HUES64 (cell line): ENCODE results near the gene ITM2C.

Experiments used
- H3K27ac ChIP-seq: 2 replicates; pipeline ENCODE4 v1.7.0; 2013; ENCODE audit warnings: low read depth, low read length, inconsistent platforms
- H3K27me3 ChIP-seq: 2 replicates; pipeline ENCODE4 v1.6.1; 2013; ENCODE audit warnings: mild to moderate bottlenecking, low read length; ENCODE audit not compliant: insufficient read depth
- H3K36me3 ChIP-seq: 2 replicates; pipeline ENCODE4 v1.6.1; 2013; ENCODE audit warnings: mild to moderate bottlenecking, low read length; ENCODE audit not compliant: insufficient read depth
- H3K4me1 ChIP-seq: 2 replicates; pipeline ENCODE4 v1.6.1; 2013; ENCODE audit warnings: mild to moderate bottlenecking, low read length, moderate library complexity; ENCODE audit not compliant: insufficient read depth
- H3K4me3 ChIP-seq: 2 replicates; pipeline ENCODE4 v1.5.1; 2013; ENCODE audit warnings: mild to moderate bottlenecking, low read length, moderate library complexity
- H3K9ac ChIP-seq: 2 replicates; pipeline ENCODE4 v1.6.1; 2013; ENCODE audit warnings: mild to moderate bottlenecking, low read depth, low read length
- H3K9me3 ChIP-seq: 2 replicates; pipeline ENCODE4 v1.6.1; 2013; ENCODE audit warnings: low read depth, low read length; ENCODE audit not compliant: insufficient read depth
- WGBS: fragments of 150-250, 120-280 bp; methylation state at CpG from one replicate; pipeline ENCODE4 v1.1.7; 2013; ENCODE audit warnings: missing lambda C conversion rate; 5-methylcytosine and 5-hydroxymethylcytosine counted together

The ITM2C gene

GRCh38 chr2:230912046-230912445, 47.3 kb downstream of the ITM2C start:
- no peaks in the 10 kb centered on the region for H3K36me3 ChIP-seq
- no peaks in the 10 kb centered on the region for H3K27me3 ChIP-seq
- H3K9me3 ChIP-seq, result no peaks in the 10 kb centered on the region
- H3K27ac ChIP-seq, result no peak overlapping the region
- H3K4me1 ChIP-seq, result 0 out of 2 replicates have a peak, but pooled peaks cover 3% of the 10 kb centered on the region
- H3K4me3 ChIP-seq, result no peak overlapping the region
- no peak overlapping the region for H3K9ac ChIP-seq
- WGBS, result 86% methylated on average over 5 of the region's 5 CpGs

- 98% methylated on average over 5 of the region's 5 CpGs for WGBS
- Histone ChIP-seq H3K4me1 (0 out of 2 replicates have a peak, but pooled peaks cover 3% of the 10 kb centered on the region), H3K27ac (no peak overlapping the region), H3K36me3 (no peaks in the 10 kb centered on the region), H3K27me3 (no peaks in the 10 kb centered on the region), H3K9me3 (no peaks in the 10 kb centered on the region), H3K9ac (no peak overlapping the region), H3K4me3 (no peak overlapping the region)
Measured at GRCh38 chr2:230912724-230913123, 48.0 kb downstream of the ITM2C start.

- Histone ChIP-seq H3K36me3 (no peaks in the 10 kb centered on the region), H3K27me3 (no peaks in the 10 kb centered on the region), H3K4me3 (no peak overlapping the region), H3K4me1 (no peaks in the 10 kb centered on the region), H3K27ac (no peak overlapping the region), H3K9me3 (no peaks in the 10 kb centered on the region), H3K9ac (no peak overlapping the region)
- WGBS, result 80% methylated on average over 4 of the region's 5 CpGs
Measured at GRCh38 chr2:230913406-230914143, 48.8 kb downstream of the ITM2C start.

GRCh38 chr2:230914886-230915285, 50.1 kb downstream of the ITM2C start:
- Histone ChIP-seq H3K9ac (no peak overlapping the region), H3K4me3 (no peak overlapping the region), H3K27me3 (no peaks in the 10 kb centered on the region), H3K4me1 (no peaks in the 10 kb centered on the region), H3K9me3 (no peaks in the 10 kb centered on the region), H3K36me3 (no peaks in the 10 kb centered on the region), H3K27ac (no peak overlapping the region)
- WGBS, result 91% methylated on average over 3 of the region's 3 CpGs

GRCh38 chr2:230915319-230915718, 50.6 kb downstream of the ITM2C start:
- no peaks in the 10 kb centered on the region for H3K9me3 ChIP-seq
- no peak overlapping the region for H3K9ac ChIP-seq
- 77% methylated on average over 6 of the region's 6 CpGs for WGBS
- H3K36me3 ChIP-seq, result no peaks in the 10 kb centered on the region
- no peak overlapping the region for H3K27ac ChIP-seq
- H3K4me3 ChIP-seq, result no peak overlapping the region
- H3K4me1 ChIP-seq, result no peaks in the 10 kb centered on the region
- no peaks in the 10 kb centered on the region for H3K27me3 ChIP-seq

- H3K9me3 ChIP-seq, result no peaks in the 10 kb centered on the region
- no peaks in the 10 kb centered on the region for H3K4me1 ChIP-seq
- no peaks in the 10 kb centered on the region for H3K36me3 ChIP-seq
- no peak overlapping the region for H3K9ac ChIP-seq
- no peak overlapping the region for H3K27ac ChIP-seq
- no peaks in the 10 kb centered on the region for H3K27me3 ChIP-seq
- H3K4me3 ChIP-seq, result no peak overlapping the region
- WGBS, result 93% methylated on average over 7 of the region's 7 CpGs
Measured at GRCh38 chr2:230916218-230916617, 51.5 kb downstream of the ITM2C start.

- Histone ChIP-seq H3K9me3 (no peaks in the 10 kb centered on the region), H3K9ac (no peak overlapping the region), H3K36me3 (no peaks in the 10 kb centered on the region), H3K27ac (no peak overlapping the region), H3K4me1 (no peaks in the 10 kb centered on the region), H3K4me3 (no peak overlapping the region), H3K27me3 (no peaks in the 10 kb centered on the region)
- 100% methylated on average over 2 of the region's 2 CpGs for WGBS
Measured at GRCh38 chr2:230919240-230919639, 54.5 kb downstream of the ITM2C start.

- Histone ChIP-seq H3K27me3 (no peaks in the 10 kb centered on the region), H3K4me3 (no peak overlapping the region), H3K36me3 (no peaks in the 10 kb centered on the region), H3K9me3 (no peaks in the 10 kb centered on the region), H3K9ac (no peak overlapping the region), H3K4me1 (no peaks in the 10 kb centered on the region), H3K27ac (no peak overlapping the region)
- WGBS, result no CpG with 5 or more reads among the region's 2 CpGs
Measured at GRCh38 chr2:230919681-230920080, 54.9 kb downstream of the ITM2C start.

GRCh38 chr2:230920167-230920566, 55.4 kb downstream of the ITM2C start:
- 82% methylated on average over 2 of the region's 2 CpGs for WGBS
- Histone ChIP-seq H3K27ac (no peak overlapping the region), H3K27me3 (no peaks in the 10 kb centered on the region), H3K4me3 (no peak overlapping the region), H3K4me1 (no peaks in the 10 kb centered on the region), H3K9ac (no peak overlapping the region), H3K36me3 (no peaks in the 10 kb centered on the region), H3K9me3 (no peaks in the 10 kb centered on the region)

GRCh38 chr2:230921806-230922595, 57.3 kb downstream of the ITM2C start:
- 81% methylated on average over 11 of the region's 11 CpGs for WGBS
- H3K9ac ChIP-seq, result no peak overlapping the region
- H3K4me1 ChIP-seq, result no peaks in the 10 kb centered on the region
- no peaks in the 10 kb centered on the region for H3K27me3 ChIP-seq
- H3K36me3 ChIP-seq, result no peaks in the 10 kb centered on the region
- no peak overlapping the region for H3K27ac ChIP-seq
- H3K9me3 ChIP-seq, result no peaks in the 10 kb centered on the region
- no peak overlapping the region for H3K4me3 ChIP-seq

GRCh38 chr2:230922951-230923717, 58.4 kb downstream of the ITM2C start:
- Histone ChIP-seq H3K4me3 (no peak overlapping the region), H3K9me3 (no peaks in the 10 kb centered on the region), H3K4me1 (no peaks in the 10 kb centered on the region), H3K27ac (no peak overlapping the region), H3K36me3 (no peaks in the 10 kb centered on the region), H3K27me3 (no peaks in the 10 kb centered on the region), H3K9ac (no peak overlapping the region)
- WGBS, result 92% methylated on average over 16 of the region's 16 CpGs
